Measurements from ENCODE around the gene NFKBIE.
"Not testable (repeated sequence)": the region's sequence is repeated elsewhere in the genome, so short reads cannot be mapped to it uniquely, and the experiment has no call there.

NFKBIE gene

GRCh38 chr6:44265007-44265721 is at the start of gene NFKBIE:
TSS of gene NFKBIE (minus strand) at chr6:44265551. CDS start at chr6:44265346, 205 bp downstream.
- DNase-seq, result peak; percentile 93

GRCh38 chr6:44314657-44315056 is 49.3 kb upstream of the NFKBIE start:
- DNase-seq, result not testable (repeated sequence)

DNA sequence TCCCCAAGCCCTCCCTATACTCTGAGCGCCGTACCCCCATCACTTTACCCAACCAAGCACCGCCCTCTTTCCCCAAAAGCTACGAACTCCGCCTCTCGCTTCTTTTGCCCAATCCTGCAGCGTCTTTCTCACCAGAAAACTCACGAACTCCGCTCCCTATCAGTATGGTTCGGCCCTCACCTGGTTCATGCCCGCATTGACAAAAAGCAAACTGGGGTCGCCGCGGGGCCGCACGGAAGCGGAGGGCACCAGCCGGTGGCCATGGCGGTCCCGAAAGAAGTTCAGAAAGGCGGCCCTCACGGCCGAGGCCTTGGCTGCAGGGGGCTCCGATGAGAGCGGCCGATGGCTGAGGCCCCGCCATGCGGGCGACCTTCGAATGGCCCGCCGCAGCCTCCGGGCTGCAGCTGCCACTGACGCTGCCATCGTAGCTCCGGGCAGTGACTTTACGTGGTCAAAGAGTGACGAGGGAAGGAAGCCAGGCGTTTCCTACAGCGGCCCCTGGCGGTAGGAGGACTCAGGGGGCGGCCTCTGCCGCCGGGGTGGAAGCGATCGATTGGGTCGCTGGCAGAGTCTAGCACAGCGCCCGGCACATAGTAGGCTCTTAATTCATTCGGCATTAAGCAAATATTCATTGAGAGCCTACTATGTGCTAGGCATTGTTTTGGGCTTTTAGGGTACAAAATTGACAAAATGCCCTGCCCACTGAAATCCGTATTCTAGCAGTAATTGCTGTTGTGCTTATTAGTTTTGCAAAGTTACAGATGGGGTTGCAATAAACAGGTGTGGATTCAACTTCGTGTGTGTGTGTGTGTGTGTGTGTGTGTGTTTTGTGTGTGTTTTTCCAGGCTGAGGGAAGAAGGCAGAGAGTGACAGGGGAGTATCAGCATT is 47.8 kb upstream of the NFKBIE start, which contains the start of gene AARS2:
AARS2 (minus strand) TSS at position 447 of the 888 bp plus-strand sequence; CDS start at position 423, 24 bp downstream.
- DNase-seq, result peak; percentile 88

DNA sequence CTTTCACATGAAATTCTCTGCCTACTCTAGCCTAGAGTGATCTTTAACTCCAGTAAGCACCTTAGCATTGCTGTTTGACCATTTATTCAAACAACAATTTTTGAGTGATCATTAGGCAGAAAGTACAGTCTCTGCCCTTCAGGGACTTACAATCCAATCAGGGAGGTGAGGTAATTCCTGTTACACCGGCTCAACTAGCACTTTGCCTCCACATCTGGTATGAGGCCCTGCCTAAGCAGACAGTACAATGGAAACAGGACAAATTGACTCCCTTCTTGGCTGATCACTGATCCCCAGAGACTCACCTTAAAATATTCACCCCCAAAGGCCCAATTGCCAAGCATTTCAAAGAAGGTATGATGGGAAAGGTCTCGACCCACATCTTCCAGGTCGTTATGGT is 46.4 kb upstream of the NFKBIE start:
- DNase-seq, result no peak

DNA sequence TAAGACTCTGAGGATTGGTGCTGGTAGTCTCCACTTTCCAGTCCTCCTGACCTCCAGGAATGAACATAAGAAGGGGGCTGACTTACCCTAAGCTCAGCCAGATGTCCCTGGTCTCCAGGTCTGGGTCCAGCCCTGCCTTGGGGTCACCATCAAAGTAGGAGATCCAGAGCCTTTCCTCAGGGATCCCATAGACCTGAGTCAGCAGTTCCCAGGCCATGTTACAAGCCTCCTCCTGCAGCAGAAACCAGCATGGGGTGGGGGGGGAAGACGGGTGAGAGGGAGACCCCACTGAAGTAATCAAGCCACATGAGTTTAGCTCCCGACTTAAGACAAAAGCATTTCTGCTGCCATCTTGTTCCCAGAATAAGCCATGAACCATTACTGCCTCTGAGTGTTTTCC is 46.0 kb upstream of the NFKBIE start:
- no peak for DNase-seq

DNA sequence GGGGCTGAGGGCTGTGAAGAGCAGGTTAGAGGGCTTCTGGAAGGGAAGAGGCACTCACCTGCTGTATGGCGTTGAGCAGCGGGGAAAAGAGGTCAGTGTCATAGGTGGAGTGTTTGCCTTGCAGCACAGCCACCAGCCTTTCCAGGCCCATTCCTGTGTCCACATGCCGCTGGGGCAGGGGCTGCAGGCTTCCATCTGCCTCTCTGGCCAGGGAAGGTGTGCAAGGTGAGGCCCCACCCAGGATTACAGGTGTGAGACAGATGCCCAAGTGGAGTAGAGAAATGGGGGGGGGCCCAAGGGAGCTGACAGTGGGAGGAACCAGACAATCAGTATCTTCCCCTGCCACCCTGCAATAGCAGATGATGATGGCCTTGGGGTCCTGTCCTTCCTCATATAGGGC is 44.9 kb upstream of the NFKBIE start:
- no peak for DNase-seq

GRCh38 chr6:44309631-44310030 is 44.3 kb upstream of the NFKBIE start:
- DNase-seq, result no peak

DNA sequence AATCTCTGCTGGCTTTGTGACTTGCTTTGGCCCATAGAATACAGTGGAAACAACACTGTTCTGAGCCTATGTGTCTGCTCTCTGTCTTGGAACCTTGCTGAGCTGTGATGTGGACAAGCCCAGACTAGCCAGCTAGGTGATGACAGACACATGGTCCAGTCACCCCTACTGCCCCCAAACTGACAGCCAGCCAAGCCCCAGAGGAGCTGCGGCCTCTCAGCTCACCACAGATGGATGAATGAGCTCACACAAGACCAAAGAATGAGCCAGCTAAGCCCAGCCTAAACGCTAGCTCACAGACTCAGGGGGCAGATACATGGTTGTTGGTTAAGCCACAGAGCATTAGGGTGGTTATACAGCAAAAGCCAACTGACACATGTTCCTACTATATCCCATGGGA is 43.7 kb upstream of the NFKBIE start:
- DNase-seq, result no peak

DNA sequence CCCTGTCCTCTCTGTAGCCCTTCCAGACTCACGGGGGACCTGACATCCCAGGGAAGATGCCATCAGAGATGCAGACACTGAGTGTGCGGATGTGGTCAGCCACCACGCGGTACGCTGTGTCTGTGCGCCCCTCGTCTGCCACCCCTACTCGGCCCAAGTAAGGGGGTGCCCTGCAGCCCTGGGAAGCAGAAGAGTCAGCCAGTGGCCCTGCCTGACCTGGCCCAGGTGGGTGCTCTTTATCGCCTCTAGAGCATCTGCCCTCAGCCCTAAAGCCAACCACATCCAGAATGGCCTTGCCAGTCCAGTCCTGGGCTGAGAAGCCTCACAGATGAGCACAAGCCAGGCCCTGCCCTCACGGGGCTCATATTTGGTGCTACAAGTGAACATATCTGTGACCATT is 41.9 kb upstream of the NFKBIE start:
- DNase-seq, result no peak

- DNase-seq, result no peak
Observed at GRCh38 chr6:44306710-44307109, 41.4 kb upstream of the NFKBIE start.

DNA sequence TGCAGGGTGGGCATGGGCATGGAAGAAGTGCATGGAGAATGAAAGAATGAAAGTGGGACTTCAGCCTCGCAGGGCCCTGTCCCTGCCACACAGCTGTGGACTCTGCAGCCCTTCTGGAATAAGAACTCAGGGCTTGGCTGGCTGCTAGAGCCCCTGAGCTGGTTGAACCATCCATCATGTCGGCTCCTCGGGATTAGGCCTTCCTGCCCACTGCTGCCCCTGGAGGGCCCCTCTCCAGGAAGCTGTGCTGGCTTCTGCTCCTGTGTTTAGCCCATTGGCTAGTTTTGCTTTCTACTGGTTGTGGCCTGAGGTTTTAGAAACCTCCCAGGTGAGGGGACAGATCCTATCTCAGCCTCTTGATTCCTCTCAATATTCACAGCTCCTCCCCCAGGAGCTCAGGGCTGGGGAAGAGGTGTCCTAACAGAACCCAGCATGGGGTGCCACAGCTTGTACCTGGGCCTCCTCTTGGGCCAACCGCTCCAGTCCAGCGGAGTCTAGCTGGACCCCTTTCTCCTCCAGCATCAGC is 39.9 kb upstream of the NFKBIE start:
- DNase-seq, result no peak

- DNase-seq, result no peak
Observed at GRCh38 chr6:44304282-44305199, 39.2 kb upstream of the NFKBIE start.

DNA sequence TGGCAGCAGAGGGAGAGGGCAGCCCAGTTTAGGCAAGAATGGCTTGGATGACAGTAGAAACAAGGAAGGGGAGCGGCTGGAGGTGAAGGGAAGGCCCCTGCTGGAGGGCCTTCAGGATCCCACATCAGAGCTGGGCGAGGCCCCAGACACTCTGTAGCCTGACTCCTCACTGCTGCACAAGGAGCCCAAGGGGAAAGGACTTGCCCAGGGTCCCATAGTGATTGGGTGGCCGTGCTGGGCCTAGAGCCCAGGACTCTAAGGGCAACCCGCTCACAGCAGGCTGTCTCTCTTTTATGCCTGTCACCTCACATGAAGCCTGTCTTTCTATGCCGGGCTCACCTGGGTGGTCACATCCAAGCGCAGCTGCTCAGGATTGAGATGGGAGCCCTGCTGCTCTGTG is 38.5 kb upstream of the NFKBIE start:
- DNase-seq, result no peak

DNA sequence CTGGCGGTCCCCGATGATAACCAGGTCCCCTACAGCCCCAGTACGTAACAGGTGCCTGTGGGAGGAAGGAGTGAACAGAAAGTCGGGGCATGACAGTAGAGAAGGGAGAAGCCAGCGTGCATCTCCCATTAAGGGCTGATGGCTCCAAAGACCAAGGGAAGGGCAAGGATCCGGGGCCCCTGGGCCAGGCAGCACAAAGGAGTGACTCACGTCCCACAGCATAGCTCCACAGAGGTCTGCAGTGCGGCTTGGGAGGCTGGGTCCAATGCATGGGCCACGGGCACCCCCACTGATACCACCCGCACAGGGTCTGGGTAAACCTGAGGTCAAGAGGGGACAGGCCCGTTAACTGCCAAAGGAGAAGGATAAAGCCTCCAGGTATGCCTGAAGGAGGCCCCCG is 37.5 kb upstream of the NFKBIE start:
- no peak for DNase-seq

- DNase-seq, result no peak
Observed at GRCh38 chr6:44301782-44302564, 36.6 kb upstream of the NFKBIE start.

- DNase-seq, result no peak
Observed at GRCh38 chr6:44301106-44301505, 35.8 kb upstream of the NFKBIE start.

- DNase-seq, result no peak
Observed at GRCh38 chr6:44300292-44300823, 35.0 kb upstream of the NFKBIE start.

GRCh38 chr6:44298864-44299263 is 33.5 kb upstream of the NFKBIE start:
- DNase-seq, result no peak

DNA sequence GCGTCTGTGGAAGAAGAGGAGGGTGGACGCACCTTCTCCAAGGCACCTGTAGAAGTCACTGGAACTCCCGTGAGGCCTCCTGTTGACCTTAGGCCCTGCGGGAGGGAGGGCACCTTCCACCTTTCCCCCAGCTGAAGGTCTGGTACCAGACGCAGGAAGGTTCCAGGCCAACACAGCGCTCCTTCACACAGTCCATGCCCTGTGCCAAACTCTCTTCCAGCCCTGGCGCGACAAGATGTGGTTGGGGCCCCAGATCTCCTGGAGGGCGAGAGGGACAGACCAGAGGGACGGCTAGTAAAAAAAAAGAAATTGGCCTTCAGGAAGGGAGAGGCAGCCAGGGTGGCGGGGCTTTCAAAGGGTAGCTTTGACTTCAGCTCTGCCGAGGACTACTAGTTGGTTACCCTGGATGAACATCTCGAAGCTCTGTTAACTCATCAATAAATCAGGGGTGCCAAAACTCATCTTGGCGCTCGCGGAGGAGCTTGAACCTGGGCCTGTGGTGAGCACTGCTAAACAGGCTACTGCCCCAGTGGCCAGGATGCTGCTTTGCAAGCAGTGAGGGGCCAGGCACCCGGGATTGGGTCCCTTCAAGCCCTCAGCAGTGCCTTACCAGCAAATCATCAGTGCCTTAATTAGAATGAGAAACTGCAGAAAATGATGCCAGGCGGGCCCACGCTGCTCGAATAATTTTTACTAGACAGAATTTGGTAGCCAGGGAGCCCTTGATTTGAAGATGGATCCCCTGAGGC is 32.9 kb upstream of the NFKBIE start:
- no peak for DNase-seq
